AG04450 (cell line): ENCODE results near the gene TEAD3. TPM values are rescaled to one million over a fixed set of nuclear protein-coding genes. Genes with fewer than 3 reads are reported as not detected.
A peak's percentile ranks its signal among the peaks of the same experiment; 100 is the strongest.

Experiments used
- CTCF ChIA-PET: fragments of 300-600, 350-600 bp; formaldehyde crosslinking; extraction: SDS; loops from one replicate; lab custom pipeline; 2022; ENCODE audit warnings: antibody characterized with exemption, inconsistent platforms; lab: Charles Lee
- POLR2A ChIA-PET: fragments of 350-600 bp; formaldehyde crosslinking; extraction: SDS; loops from one replicate; lab custom pipeline; 2021; ENCODE audit warnings: antibody characterized with exemption, inconsistent platforms; lab: Yijun Ruan, JAX
- DNase-seq: peaks from one replicate; pipeline ENCODE4 v3.0.0-alpha.2; 2011; ENCODE audit warnings: low read depth, low spot score
- H3K27ac ChIP-seq: one replicate; pipeline ENCODE4 v1.5.1; 2012; ENCODE audit warnings: low read depth, low read length, control low read depth
- H3K27me3 ChIP-seq: one replicate; pipeline ENCODE4 v1.6.0; 2012; ENCODE audit warnings: low read length; ENCODE audit not compliant: control insufficient read depth, insufficient read depth
- H3K4me3 ChIP-seq: 2 replicates; pipeline ENCODE4 v1.5.1; 2011; ENCODE audit warnings: mild to moderate bottlenecking, low read depth, low read length, control low read depth
- H3K9me3 ChIP-seq: 2 replicates; pipeline ENCODE4 v1.5.1; 2012; ENCODE audit warnings: low read length; ENCODE audit not compliant: control insufficient read depth, insufficient read depth
- polyA plus RNA-seq: library from polyadenylated mRNA; depleted of rRNA; stranded (reverse); fragments of >200 nt; gene quantifications from 2 replicates; pipeline ENCODE4 v1.2.3, GENCODE V29; 2011
- TF ChIP-seq, protein P1 (sequence below): IDR thresholded peaks from 2 replicates; pipeline ENCODE4 v1.5.1; 2011; ENCODE audit warnings: low read depth, low read length, control low read depth, inconsistent platforms

Gene TEAD3
- polyA plus RNA-seq, 1 experiment, result 16.6 TPM

DNA sequence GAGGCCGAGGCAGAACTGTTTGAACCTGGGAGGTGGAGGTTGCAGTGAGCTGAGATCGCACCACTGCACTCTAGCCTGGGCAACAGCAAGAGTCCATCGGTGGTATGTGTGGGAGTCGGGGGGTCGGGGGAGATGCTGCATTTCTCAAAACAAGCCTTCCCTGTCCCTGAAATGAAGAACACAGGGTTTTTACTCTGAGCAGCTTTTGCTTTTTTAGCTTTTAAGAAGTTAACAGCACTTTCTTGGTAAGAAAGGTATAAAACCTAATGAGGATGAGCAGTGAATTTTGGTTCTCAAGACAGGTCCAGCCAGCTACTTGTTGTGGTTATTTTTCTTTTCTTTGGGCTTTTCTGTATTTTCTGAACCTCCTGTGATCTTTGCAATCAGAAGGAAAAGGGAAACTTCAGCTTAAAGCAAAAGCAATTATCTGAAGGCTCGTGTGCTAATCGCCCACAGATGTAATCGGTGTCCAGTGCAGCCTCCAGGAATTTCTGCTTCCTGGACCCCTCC, 25.0 kb downstream of the TEAD3 start:
- CTCF ChIA-PET, result interaction anchor here (1.0 kb wide), 2 partner anchors 130 to 265 kb away, joined by 3 read pairs; no protein-coding TSS in a partner anchor
- no peaks in the 10 kb centered on the region for H3K27me3 ChIP-seq
- POLR2A ChIA-PET, result interaction anchor here (0.6 to 1.8 kb wide), 10 partner anchors 13 to 256 kb away, joined by 3 to 13 read pairs (median 4); partner anchors contain the start of genes DEF6, PPARD and TEAD3
- TF ChIP-seq, protein P1, sequence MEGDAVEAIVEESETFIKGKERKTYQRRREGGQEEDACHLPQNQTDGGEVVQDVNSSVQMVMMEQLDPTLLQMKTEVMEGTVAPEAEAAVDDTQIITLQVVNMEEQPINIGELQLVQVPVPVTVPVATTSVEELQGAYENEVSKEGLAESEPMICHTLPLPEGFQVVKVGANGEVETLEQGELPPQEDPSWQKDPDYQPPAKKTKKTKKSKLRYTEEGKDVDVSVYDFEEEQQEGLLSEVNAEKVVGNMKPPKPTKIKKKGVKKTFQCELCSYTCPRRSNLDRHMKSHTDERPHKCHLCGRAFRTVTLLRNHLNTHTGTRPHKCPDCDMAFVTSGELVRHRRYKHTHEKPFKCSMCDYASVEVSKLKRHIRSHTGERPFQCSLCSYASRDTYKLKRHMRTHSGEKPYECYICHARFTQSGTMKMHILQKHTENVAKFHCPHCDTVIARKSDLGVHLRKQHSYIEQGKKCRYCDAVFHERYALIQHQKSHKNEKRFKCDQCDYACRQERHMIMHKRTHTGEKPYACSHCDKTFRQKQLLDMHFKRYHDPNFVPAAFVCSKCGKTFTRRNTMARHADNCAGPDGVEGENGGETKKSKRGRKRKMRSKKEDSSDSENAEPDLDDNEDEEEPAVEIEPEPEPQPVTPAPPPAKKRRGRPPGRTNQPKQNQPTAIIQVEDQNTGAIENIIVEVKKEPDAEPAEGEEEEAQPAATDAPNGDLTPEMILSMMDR, result no peak
- no peaks in the 10 kb centered on the region; the same call in 1 of the 2 replicates for H3K9me3 ChIP-seq
- peak overlapping the region; percentile 24 for H3K27ac ChIP-seq
- no peak for DNase-seq
- 0 out of 2 replicates have a peak overlapping the region, but pooled peaks have one; percentile 10 for H3K4me3 ChIP-seq

DNA sequence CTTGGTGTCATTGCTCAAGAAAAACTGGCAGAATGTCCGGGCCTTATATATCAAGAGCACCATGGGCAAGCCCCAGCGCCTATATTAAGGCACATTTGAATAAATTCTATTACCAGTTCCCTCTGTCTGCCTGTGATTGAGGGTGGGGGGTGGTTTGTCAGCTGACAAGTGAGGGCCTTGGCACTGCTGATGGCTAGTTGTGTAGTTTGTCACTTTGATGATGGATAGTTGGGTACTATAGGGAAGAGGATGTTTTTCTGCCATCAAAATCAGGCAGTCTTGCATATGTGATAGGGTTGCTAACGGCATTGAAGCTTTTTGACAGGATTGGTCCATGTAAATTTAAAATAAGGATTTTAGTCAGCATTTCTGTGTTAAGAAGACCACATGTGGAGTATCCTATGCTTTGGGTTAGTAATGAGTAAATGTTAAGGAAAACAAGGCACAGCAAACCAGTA, 26.2 kb downstream of the TEAD3 start:
- TF ChIP-seq, protein P1, result no peak
- CTCF ChIA-PET, result interaction anchor here (0.6 to 0.8 kb wide), 2 partner anchors 129 to 152 kb away, joined by 3 read pairs; no protein-coding TSS in a partner anchor
- no peaks in the 10 kb centered on the region; the same call in 1 of the 2 replicates for H3K9me3 ChIP-seq
- POLR2A ChIA-PET, result interaction anchor here (1.1 to 1.8 kb wide), 5 partner anchors 19 to 257 kb away, joined by 4 to 13 read pairs (median 6); partner anchors contain the start of genes PPARD and TEAD3
- no peak for DNase-seq
- H3K27ac ChIP-seq, result no peak overlapping the region
- H3K27me3 ChIP-seq, result no peaks in the 10 kb centered on the region
- H3K4me3 ChIP-seq, result peak overlapping the region; percentile 93

DNA sequence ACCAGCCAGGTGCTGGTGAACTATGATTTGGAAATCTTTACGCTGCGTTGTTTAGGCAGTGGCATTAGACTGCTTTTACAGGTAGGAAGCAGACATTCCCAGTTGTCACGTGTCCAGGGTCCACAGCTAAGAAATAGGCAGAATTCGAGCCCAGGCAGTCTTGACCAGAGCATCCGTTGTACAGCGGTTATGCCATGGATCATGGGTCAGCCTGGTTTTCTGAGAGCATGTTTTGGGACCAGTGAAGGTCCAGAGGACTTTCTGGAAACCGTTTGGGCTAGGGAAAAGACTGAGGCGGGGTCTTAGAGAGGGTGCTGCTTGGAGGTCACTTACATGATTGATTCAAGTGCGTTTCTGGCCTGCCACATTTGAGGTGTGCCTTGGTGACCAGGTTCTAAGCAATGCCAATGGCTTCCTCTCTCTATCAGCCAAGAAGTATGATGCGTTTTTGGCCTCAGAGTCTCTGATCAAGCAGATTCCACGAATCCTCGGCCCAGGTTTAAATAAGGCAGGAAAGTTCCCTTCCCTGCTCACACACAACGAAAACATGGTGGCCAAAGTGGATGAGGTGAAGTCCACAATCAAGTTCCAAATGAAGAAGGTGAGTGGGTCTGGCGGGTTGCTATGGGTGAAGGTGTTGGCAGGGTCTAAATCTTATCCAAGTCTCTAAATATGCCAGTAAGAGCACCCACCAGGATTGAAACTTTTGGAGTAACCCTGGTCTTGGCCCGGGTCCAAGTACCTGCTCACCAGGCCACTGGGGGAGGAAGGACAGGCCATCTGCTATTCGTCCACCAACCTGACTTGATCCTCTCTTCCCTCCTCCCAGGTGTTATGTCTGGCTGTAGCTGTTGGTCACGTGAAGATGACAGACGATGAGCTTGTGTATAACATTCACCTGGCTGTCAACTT, 26.9 kb downstream of the TEAD3 start:
- POLR2A ChIA-PET, result interaction anchor here (1.0 to 2.7 kb wide), 6 partner anchors 20 to 152 kb away, joined by 3 to 13 read pairs (median 6); partner anchors contain the start of gene TEAD3
- Histone ChIP-seq H3K4me3 (peak overlapping the region; percentile 93), H3K27ac (peak overlapping the region; percentile 40), H3K9me3 (no peaks in the 10 kb centered on the region; the same call in 1 of the 2 replicates), H3K27me3 (no peaks in the 10 kb centered on the region)
- TF ChIP-seq, protein P1, result no peak
- CTCF ChIA-PET, result interaction anchor here (0.6 to 0.8 kb wide), 2 partner anchors 8 to 128 kb away, joined by 3 to 4 read pairs; no protein-coding TSS in a partner anchor
- DNase-seq, result no peak

DNA sequence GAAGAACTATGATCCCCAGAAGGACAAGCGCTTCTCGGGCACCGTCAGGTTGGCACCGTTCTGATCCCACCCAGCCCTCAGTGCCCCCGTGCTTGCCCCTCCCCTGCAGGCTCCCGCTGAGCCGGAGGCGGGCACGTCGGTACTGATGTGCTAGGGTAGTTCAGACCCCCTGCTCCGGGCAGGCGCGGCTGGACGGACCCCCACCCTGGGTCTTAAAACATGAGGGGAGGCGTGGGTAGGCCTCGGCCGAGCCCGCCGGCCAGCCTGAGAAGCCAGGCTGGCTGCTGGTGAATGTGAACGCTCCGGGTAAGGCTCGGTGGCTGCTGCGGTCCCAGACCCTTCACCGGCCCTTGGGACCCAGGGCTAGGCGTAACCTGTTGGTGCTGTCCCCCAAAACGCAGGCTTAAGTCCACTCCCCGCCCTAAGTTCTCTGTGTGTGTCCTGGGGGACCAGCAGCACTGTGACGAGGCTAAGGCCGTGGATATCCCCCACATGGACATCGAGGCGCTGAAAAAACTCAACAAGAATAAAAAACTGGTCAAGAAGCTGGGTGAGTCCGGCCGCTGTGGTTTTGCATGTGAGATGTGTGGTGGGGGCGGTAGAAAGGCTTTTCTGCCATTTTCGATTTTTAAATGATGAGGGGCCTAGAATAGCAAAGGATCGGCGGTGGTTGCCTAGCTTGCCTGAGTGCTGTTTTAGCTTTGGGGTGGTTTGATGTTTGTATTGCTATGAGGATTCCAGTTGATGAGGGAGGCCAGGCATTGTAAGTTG, 27.7 kb downstream of the TEAD3 start:
- ChIA-PET POLR2A (interaction anchor here (0.6 to 2.7 kb wide), 7 partner anchors 12 to 151 kb away, joined by 3 to 7 read pairs (median 4); partner anchors contain the start of gene TEAD3), CTCF (interaction anchor here (0.6 to 4.2 kb wide), 11 partner anchors 8 to 271 kb away, joined by 3 to 43 read pairs (median 3); partner anchors contain the start of gene PPARD)
- peak overlapping the region; percentile 86 for H3K27ac ChIP-seq
- H3K27me3 ChIP-seq, result no peaks in the 10 kb centered on the region
- TF ChIP-seq, protein P1, result no peak
- no peaks in the 10 kb centered on the region; the same call in 1 of the 2 replicates for H3K9me3 ChIP-seq
- no peak for DNase-seq
- peak overlapping the region; percentile 93 for H3K4me3 ChIP-seq
